Measurements from ENCODE around the gene LRBA.
"Not testable (repeated sequence)": the region's sequence is repeated elsewhere in the genome, so short reads cannot be mapped to it uniquely, and the experiment has no call there.

LRBA gene

GRCh38 chr4:150418757-150419410, 596.2 kb downstream of the LRBA start:
- no peak for DNase-seq (ENCODE audit: low spot score)

GRCh38 chr4:150415213-150415612, 599.9 kb downstream of the LRBA start:
- DNase-seq (ENCODE audit: low spot score) = no peak

- no peak for DNase-seq (ENCODE audit: low spot score)
Observed at GRCh38 chr4:150411520-150411919, 603.6 kb downstream of the LRBA start.

- no peak for DNase-seq (ENCODE audit: low spot score)
Observed at GRCh38 chr4:150402871-150403272, 612.2 kb downstream of the LRBA start.

- no peak for DNase-seq (ENCODE audit: low spot score)
Observed at GRCh38 chr4:150401083-150401687, 613.9 kb downstream of the LRBA start.

- DNase-seq (ENCODE audit: low spot score) = no peak
Observed at GRCh38 chr4:150395872-150396271, 619.2 kb downstream of the LRBA start.

- DNase-seq (ENCODE audit: low spot score) = no peak
Observed at GRCh38 chr4:150394046-150394445, 621.0 kb downstream of the LRBA start.

GRCh38 chr4:150391052-150391451, 624.0 kb downstream of the LRBA start:
- no peak for DNase-seq (ENCODE audit: low spot score)

GRCh38 chr4:150390531-150390910, 624.6 kb downstream of the LRBA start:
- DNase-seq (ENCODE audit: low spot score) = no peak

- DNase-seq (ENCODE audit: low spot score) = no peak
Observed at GRCh38 chr4:150389896-150390530, 625.1 kb downstream of the LRBA start.

GRCh38 chr4:150387981-150388380, 627.1 kb downstream of the LRBA start:
- no peak for DNase-seq (ENCODE audit: low spot score)

- DNase-seq (ENCODE audit: low spot score) = not testable (repeated sequence)
Observed at GRCh38 chr4:150386415-150386814, 628.7 kb downstream of the LRBA start.

- no peak for DNase-seq (ENCODE audit: low spot score)
Observed at GRCh38 chr4:150385606-150386005, 629.5 kb downstream of the LRBA start.

GRCh38 chr4:150384249-150384648, 630.8 kb downstream of the LRBA start:
- no peak for DNase-seq (ENCODE audit: low spot score)

GRCh38 chr4:150382028-150382427, 633.1 kb downstream of the LRBA start:
- no peak for DNase-seq (ENCODE audit: low spot score)

- no peak for DNase-seq (ENCODE audit: low spot score)
Observed at GRCh38 chr4:150381609-150382008, 633.5 kb downstream of the LRBA start.

- DNase-seq (ENCODE audit: low spot score) = no peak
Observed at GRCh38 chr4:150381036-150381435, 634.0 kb downstream of the LRBA start.

GRCh38 chr4:150379454-150379853, 635.6 kb downstream of the LRBA start:
- no peak for DNase-seq (ENCODE audit: low spot score)

GRCh38 chr4:150375025-150375424, 640.1 kb downstream of the LRBA start:
- DNase-seq (ENCODE audit: low spot score) = no peak

- DNase-seq (ENCODE audit: low spot score) = no peak
Observed at GRCh38 chr4:150371869-150372268, 643.2 kb downstream of the LRBA start.

GRCh38 chr4:150369434-150370380, 645.4 kb downstream of the LRBA start:
- DNase-seq (ENCODE audit: low spot score) = no peak

- DNase-seq (ENCODE audit: low spot score) = no peak
Observed at GRCh38 chr4:150368667-150369066, 646.4 kb downstream of the LRBA start.

Measured in CD4-positive, alpha-beta T cell treated with Interleukin-2 at 100 ng/mL for 4 hours (primary cell).